GM12801 (cell line): ENCODE data around the gene KTI12.

Experiments
- CTCF ChIP-seq: IDR thresholded peaks from one replicate; pipeline ENCODE4 v1.5.1; 2011; ENCODE audit warnings: control low read depth; ENCODE audit not compliant: insufficient read length; ENCODE audit errors: extremely low read depth

KTI12 gene

DNA sequence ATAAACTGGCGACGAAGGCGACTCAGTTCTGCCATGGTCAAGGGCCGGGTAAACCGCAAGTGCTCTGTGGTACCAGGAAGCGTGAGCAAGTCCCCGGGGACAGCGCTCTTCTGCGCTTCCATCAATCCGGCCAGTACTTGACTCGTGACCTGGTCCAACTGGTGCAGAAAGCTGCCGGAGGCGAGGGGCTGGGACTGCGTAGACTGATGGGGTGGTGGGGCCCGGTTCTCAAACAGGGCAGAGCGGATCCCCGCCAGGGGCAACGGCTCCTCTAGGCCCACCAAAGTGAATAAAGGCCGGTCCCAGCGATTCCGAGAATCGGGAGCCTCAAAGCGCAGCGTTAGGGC, 852 bp downstream of the KTI12 start:
- no peak for TF ChIP-seq CTCF

DNA sequence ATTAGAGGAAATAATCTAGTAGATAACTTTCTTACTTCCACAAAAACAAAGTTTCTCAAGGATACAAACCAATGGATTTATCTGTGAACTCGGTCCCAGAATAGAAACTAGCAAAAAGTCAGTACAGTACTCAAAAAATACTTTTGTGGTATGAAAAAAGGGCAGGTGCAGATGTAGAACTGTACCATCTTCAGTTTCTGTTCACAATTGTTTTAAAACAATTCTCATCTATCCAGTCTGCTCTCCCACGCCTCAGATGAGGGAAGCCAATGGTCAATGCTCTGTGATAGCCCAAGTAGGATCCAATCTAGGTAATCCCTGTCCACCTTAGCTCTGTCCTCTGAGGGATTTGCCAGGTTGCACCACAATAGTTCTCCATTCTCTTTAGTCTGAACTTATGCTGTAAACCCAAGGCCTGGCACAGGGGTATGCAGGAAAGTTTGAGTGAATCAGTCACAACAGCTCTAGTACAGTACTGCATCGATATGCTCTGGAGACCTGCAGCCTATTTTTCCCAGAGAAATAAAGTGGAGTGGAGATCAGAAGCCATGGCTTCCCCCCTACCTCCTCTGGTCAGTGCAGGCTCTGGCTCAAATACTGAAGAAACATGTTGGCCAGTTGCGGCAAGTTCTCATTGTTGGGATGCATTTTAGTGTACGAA, 1.4 kb downstream of the KTI12 start:
- TF ChIP-seq CTCF = no peak

DNA sequence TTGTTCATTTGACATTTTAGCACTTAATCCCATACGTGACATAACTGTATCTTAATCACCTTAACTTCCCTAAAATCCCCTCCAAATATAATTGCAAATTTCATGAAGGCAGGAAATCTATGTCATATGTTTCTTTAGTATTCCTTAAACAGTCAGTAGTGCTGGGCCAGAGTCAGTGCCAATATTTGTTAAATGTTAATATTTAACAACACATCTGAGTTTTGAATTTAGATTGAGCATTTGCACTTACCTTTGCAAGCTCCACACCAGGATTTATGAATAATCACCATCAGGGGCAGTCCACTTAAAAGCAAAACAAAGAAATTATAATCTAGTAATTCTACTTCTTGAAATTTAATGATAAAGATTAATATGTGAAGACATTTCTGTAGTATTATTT, 5.3 kb downstream of the KTI12 start:
- no peak for TF ChIP-seq CTCF

GRCh38 chr1:52026278-52026677, 7.3 kb downstream of the KTI12 start:
- TF ChIP-seq CTCF = no peak

DNA sequence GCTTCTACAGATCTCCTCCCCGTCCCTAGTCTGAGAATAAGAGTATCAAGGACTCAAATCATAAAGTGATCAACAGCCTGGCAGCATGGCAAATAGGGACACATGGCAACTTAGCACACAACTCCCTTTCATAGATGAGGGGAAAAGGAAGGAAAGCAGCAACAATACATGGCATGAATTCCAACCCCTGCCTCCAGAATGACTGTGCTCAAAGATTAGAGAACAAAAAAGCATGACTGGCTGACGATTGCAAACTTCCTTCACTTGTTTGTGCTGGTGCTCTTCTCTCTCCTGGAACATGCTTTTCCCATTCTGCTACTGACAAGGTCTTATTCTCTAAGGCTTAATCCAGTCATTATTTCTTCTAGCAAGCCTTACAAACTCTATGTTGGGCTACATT, 11.5 kb downstream of the KTI12 start:
- no peak for TF ChIP-seq CTCF

DNA sequence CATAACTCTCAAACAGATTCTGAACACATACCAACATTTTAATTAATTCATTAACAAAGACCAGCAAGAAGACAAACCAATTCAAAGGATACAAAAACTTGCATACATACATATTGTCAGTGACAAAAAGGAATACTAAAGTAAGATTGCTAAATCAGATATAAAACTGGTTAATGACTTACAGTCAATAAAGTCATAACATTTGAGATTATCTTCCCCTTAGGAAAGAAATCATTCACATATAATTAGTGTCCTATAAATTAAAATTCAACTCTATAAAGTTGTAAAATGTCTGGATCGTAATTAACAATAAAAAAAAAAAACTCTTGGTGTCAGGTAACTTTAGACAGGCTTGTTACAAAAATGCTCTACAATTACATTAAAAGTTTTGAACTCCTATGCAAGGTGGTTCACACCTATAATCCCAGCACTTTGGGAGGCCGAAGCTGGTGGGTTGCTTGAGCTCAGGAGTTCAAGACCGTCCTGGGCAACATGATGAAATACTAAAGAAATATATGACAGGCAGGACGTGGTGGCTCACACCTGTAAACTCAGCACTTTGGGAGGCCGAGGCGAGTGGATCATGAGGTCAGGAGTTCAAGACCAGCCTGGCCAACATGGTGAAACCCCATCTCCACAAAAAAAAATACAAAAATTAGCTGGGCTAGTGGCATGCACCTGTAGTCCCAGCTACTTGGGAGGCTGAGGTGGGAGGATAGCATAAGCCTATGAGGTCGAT, 25.4 kb downstream of the KTI12 start:
- TF ChIP-seq CTCF = no peak

GRCh38 chr1:52007215-52008002, 26.2 kb downstream of the KTI12 start:
- TF ChIP-seq CTCF = no peak
